Measurements from ENCODE around the gene POLR3GL.

Gene POLR3GL

DNA sequence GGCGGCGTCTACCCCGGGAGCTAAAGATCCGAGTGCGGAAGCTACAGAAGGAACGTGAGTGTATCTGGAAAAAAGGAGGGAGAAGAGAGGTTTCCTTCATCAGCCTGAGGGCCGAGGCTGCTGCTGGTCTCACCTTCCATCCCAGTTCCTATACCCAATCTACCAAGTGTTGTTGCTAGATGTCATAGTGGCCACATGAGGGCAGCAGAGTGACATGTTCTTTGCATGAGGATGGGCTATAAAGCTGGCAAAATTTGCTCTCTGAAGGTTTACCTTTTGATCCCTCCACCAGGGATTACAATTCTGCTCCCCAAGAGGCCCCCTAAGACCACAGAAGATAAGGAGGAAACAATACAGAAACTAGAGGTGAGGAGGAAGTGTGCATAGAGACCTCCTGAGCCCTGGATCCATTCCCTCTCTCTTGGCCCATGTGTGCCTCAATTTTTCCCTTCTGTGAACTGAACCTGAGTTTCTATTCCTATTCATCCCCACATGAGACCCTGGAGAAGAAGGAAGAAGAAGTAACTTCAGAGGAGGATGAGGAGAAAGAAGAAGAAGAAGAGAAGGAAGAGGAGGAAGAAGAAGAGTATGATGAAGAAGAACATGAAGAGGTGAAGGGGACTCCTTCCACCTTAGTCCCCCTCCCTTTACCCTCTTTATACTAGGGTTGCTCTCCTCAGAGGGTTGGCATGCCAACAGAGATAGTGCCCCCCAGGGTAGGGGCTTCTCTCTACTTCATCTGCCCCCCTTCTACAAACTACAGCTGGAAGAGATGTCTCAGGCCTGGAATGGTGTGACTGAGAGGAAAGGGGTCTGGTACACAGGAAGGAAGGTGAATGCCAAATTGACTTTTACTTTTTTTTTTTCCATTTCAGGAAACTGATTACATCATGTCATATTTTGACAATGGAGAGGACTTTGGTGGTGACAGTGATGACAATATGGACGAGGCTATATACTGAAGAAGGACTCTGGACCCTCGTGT, 13.3 kb downstream of the POLR3GL start:
- ATAC-seq, result peak; percentile 54
- no peak for TF ChIP-seq ZFP30 (CRISPR knock-in tag; IDR thresholded peaks at IDR 0.05)
- no peak for TF ChIP-seq ZNF70 (CRISPR knock-in tag; IDR thresholded peaks at IDR 0.05)
- TF ChIP-seq, protein P1, sequence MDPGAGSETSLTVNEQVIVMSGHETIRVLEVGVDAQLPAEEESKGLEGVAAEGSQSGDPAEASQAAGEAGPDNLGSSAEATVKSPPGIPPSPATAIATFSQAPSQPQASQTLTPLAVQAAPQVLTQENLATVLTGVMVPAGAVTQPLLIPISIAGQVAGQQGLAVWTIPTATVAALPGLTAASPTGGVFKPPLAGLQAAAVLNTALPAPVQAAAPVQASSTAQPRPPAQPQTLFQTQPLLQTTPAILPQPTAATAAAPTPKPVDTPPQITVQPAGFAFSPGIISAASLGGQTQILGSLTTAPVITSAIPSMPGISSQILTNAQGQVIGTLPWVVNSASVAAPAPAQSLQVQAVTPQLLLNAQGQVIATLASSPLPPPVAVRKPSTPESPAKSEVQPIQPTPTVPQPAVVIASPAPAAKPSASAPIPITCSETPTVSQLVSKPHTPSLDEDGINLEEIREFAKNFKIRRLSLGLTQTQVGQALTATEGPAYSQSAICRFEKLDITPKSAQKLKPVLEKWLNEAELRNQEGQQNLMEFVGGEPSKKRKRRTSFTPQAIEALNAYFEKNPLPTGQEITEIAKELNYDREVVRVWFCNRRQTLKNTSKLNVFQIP (CRISPR knock-in tag; IDR thresholded peaks at IDR 0.05; ENCODE audit: borderline replicate concordance, low read depth), result no peak
- TF ChIP-seq SNAI2 (CRISPR knock-in tag; IDR thresholded peaks at IDR 0.05), result no peak
- no peak for TF ChIP-seq ZNF565 (CRISPR knock-in tag; conservative IDR thresholded peaks at IDR 0.05; ENCODE audit: low read depth)
- TF ChIP-seq OSR1 (CRISPR knock-in tag; IDR thresholded peaks at IDR 0.05), result no peak
- TF ChIP-seq, protein P2, sequence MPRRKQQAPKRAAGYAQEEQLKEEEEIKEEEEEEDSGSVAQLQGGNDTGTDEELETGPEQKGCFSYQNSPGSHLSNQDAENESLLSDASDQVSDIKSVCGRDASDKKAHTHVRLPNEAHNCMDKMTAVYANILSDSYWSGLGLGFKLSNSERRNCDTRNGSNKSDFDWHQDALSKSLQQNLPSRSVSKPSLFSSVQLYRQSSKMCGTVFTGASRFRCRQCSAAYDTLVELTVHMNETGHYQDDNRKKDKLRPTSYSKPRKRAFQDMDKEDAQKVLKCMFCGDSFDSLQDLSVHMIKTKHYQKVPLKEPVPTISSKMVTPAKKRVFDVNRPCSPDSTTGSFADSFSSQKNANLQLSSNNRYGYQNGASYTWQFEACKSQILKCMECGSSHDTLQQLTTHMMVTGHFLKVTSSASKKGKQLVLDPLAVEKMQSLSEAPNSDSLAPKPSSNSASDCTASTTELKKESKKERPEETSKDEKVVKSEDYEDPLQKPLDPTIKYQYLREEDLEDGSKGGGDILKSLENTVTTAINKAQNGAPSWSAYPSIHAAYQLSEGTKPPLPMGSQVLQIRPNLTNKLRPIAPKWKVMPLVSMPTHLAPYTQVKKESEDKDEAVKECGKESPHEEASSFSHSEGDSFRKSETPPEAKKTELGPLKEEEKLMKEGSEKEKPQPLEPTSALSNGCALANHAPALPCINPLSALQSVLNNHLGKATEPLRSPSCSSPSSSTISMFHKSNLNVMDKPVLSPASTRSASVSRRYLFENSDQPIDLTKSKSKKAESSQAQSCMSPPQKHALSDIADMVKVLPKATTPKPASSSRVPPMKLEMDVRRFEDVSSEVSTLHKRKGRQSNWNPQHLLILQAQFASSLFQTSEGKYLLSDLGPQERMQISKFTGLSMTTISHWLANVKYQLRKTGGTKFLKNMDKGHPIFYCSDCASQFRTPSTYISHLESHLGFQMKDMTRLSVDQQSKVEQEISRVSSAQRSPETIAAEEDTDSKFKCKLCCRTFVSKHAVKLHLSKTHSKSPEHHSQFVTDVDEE (CRISPR knock-in tag; IDR thresholded peaks at IDR 0.05), result no peak
- no peak for TF ChIP-seq BACH2 (CRISPR knock-in tag; IDR thresholded peaks at IDR 0.05; ENCODE audit: borderline replicate concordance)
- TF ChIP-seq CSDC2 (CRISPR knock-in tag; IDR thresholded peaks at IDR 0.05), result no peak
- TF ChIP-seq ZC3H10 (CRISPR knock-in tag; IDR thresholded peaks at IDR 0.05), result no peak
- no peak; the same call in 1 of the 2 replicates for TF ChIP-seq RARB (CRISPR knock-in tag; IDR thresholded peaks at IDR 0.05)
- no peak for TF ChIP-seq TOX (CRISPR knock-in tag; IDR thresholded peaks at IDR 0.05; ENCODE audit: borderline replicate concordance)
- TF ChIP-seq, protein P3, sequence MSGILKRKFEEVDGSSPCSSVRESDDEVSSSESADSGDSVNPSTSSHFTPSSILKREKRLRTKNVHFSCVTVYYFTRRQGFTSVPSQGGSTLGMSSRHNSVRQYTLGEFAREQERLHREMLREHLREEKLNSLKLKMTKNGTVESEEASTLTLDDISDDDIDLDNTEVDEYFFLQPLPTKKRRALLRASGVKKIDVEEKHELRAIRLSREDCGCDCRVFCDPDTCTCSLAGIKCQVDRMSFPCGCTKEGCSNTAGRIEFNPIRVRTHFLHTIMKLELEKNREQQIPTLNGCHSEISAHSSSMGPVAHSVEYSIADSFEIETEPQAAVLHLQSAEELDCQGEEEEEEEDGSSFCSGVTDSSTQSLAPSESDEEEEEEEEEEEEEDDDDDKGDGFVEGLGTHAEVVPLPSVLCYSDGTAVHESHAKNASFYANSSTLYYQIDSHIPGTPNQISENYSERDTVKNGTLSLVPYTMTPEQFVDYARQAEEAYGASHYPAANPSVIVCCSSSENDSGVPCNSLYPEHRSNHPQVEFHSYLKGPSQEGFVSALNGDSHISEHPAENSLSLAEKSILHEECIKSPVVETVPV (CRISPR knock-in tag; IDR thresholded peaks at IDR 0.05), result no peak
- no peak for TF ChIP-seq GLIS3 (CRISPR knock-in tag; IDR thresholded peaks at IDR 0.05)
- no peak for TF ChIP-seq ESRRG (CRISPR knock-in tag; IDR thresholded peaks at IDR 0.05)
- no peak for TF ChIP-seq ISL1 (CRISPR knock-in tag; IDR thresholded peaks at IDR 0.05)
- no peak for TF ChIP-seq TCF4 (CRISPR knock-in tag; IDR thresholded peaks at IDR 0.05; ENCODE audit: borderline replicate concordance)
- TF ChIP-seq PPARA (CRISPR knock-in tag; IDR thresholded peaks at IDR 0.05; ENCODE audit: borderline replicate concordance), result no peak
- TF ChIP-seq, protein P4, sequence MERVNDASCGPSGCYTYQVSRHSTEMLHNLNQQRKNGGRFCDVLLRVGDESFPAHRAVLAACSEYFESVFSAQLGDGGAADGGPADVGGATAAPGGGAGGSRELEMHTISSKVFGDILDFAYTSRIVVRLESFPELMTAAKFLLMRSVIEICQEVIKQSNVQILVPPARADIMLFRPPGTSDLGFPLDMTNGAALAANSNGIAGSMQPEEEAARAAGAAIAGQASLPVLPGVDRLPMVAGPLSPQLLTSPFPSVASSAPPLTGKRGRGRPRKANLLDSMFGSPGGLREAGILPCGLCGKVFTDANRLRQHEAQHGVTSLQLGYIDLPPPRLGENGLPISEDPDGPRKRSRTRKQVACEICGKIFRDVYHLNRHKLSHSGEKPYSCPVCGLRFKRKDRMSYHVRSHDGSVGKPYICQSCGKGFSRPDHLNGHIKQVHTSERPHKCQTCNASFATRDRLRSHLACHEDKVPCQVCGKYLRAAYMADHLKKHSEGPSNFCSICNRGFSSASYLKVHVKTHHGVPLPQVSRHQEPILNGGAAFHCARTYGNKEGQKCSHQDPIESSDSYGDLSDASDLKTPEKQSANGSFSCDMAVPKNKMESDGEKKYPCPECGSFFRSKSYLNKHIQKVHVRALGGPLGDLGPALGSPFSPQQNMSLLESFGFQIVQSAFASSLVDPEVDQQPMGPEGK (CRISPR knock-in tag; IDR thresholded peaks at IDR 0.05; ENCODE audit: borderline replicate concordance), result no peak
- TF ChIP-seq, protein P5, sequence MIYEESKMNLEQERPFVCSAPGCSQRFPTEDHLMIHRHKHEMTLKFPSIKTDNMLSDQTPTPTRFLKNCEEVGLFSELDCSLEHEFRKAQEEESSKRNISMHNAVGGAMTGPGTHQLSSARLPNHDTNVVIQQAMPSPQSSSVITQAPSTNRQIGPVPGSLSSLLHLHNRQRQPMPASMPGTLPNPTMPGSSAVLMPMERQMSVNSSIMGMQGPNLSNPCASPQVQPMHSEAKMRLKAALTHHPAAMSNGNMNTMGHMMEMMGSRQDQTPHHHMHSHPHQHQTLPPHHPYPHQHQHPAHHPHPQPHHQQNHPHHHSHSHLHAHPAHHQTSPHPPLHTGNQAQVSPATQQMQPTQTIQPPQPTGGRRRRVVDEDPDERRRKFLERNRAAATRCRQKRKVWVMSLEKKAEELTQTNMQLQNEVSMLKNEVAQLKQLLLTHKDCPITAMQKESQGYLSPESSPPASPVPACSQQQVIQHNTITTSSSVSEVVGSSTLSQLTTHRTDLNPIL (CRISPR knock-in tag; IDR thresholded peaks at IDR 0.05; ENCODE audit: low read depth), result no peak

DNA sequence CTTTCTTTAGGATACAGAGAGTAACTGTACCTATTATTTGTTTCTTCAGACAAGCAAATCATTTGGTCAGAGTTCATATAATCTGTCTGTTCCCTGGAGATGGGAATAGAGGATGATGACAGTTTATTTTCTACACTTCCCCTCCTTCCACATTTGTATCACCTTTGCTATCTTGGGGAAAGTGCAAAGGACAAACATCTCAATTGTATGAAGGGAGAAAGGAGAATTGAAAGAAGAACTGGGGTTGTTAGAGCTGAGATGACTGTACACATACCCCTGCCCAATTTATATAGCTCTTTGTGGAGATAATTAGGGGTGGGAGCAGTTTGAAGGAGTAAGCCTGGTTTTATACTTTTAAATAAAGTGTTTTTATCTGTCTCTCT, 14.0 kb downstream of the POLR3GL start:
- TF ChIP-seq SNAI2 (CRISPR knock-in tag; IDR thresholded peaks at IDR 0.05) (no peak), ARNTL (CRISPR knock-in tag; IDR thresholded peaks at IDR 0.05; ENCODE audit: borderline replicate concordance, low read depth) (no peak), PPARA (CRISPR knock-in tag; IDR thresholded peaks at IDR 0.05; ENCODE audit: borderline replicate concordance) (no peak), TOX (CRISPR knock-in tag; IDR thresholded peaks at IDR 0.05; ENCODE audit: borderline replicate concordance) (no peak), GLIS3 (CRISPR knock-in tag; IDR thresholded peaks at IDR 0.05) (no peak), ZNF70 (CRISPR knock-in tag; IDR thresholded peaks at IDR 0.05) (no peak), ESRRG (CRISPR knock-in tag; IDR thresholded peaks at IDR 0.05) (no peak), ZNF565 (CRISPR knock-in tag; conservative IDR thresholded peaks at IDR 0.05; ENCODE audit: low read depth) (no peak), CSDC2 (CRISPR knock-in tag; IDR thresholded peaks at IDR 0.05) (no peak), TCF4 (CRISPR knock-in tag; IDR thresholded peaks at IDR 0.05; ENCODE audit: borderline replicate concordance) (no peak)
- TF ChIP-seq, protein P5 (CRISPR knock-in tag; IDR thresholded peaks at IDR 0.05; ENCODE audit: low read depth), result no peak
- TF ChIP-seq, protein P3 (CRISPR knock-in tag; IDR thresholded peaks at IDR 0.05), result no peak
- no peak for ATAC-seq

All from SK-N-SH treated with all-trans-retinoic acid at 6 μM for 48 hours (cell line).